GM21360 (cell line): ENCODE data around the gene DEFB112.

Source experiments
- ATAC-seq: cut with Tn5 transposase; IDR thresholded peaks from one replicate; pipeline ENCODE4 v1.9.1; 2021; ENCODE audit warnings: mild to moderate bottlenecking, moderate library complexity; ENCODE audit not compliant: unreplicated experiment

DEFB112 gene

GRCh38 chr6:50003139-50003538 is 46.6 kb downstream of the DEFB112 start:
- ATAC-seq: no peak

GRCh38 chr6:49995278-49995677 is 54.5 kb downstream of the DEFB112 start:
- no peak for ATAC-seq
